NCI-H446 treated with DMSO at 0.1 percent for 48 hours (cell line): ENCODE measurements around the gene RAB40C.
A peak's percentile ranks its signal among the peaks of the same experiment; 100 is the strongest.

Experiments
- DNase-seq: peaks from one replicate; lab custom pipeline; 2025; lab: John Stamatoyannopoulos, UW

The RAB40C gene

GRCh38 chr16:632486-633335 is 42.8 kb downstream of the RAB40C start:
- no peak for DNase-seq

- no peak for DNase-seq
Measured at GRCh38 chr16:633336-634050, 43.6 kb downstream of the RAB40C start.

- no peak for DNase-seq
Measured at GRCh38 chr16:634051-634670, 44.3 kb downstream of the RAB40C start.

GRCh38 chr16:634996-635395 is 45.1 kb downstream of the RAB40C start:
- no peak for DNase-seq

GRCh38 chr16:635573-636205 is 45.8 kb downstream of the RAB40C start:
- no peak for DNase-seq

GRCh38 chr16:636206-637080 is 46.6 kb downstream of the RAB40C start, which contains the start of gene METTL26:
Gene METTL26, minus strand, starts transcription at chr16:636305. Its CDS starts 15 bp downstream, at chr16:636290.
- DNase-seq: peak; percentile 87

GRCh38 chr16:637081-638018 is 47.5 kb downstream of the RAB40C start:
- DNase-seq: no peak

- DNase-seq: no peak
Measured at GRCh38 chr16:638034-638543, 48.2 kb downstream of the RAB40C start.

- DNase-seq: no peak
Measured at GRCh38 chr16:638836-639235, 49.0 kb downstream of the RAB40C start.

GRCh38 chr16:640614-641013 is 50.7 kb downstream of the RAB40C start:
- no peak for DNase-seq

GRCh38 chr16:641326-642188 is 51.7 kb downstream of the RAB40C start, which contains the start of gene MCRIP2:
Gene MCRIP2, plus strand, starts transcription at chr16:641828. Its CDS starts 164 bp downstream, at chr16:641992.
- DNase-seq: peak; percentile 57

GRCh38 chr16:642189-643049 is 52.6 kb downstream of the RAB40C start:
- no peak for DNase-seq

GRCh38 chr16:643050-643368 is 53.1 kb downstream of the RAB40C start:
- no peak for DNase-seq

GRCh38 chr16:644556-644955 is 54.7 kb downstream of the RAB40C start:
- no peak for DNase-seq

GRCh38 chr16:645852-646678 is 56.2 kb downstream of the RAB40C start:
- DNase-seq: no peak

GRCh38 chr16:646679-647172 is 56.9 kb downstream of the RAB40C start:
- no peak for DNase-seq
